Endometrial microvascular endothelial cells (primary cell): ENCODE measurements around the gene S100A14. TPM values are rescaled to one million over a fixed set of nuclear protein-coding genes. Genes with fewer than 3 reads are reported as not detected.

ENCODE experiments used
- in situ Hi-C: cut with HindIII; loops from 2 replicates; pipeline ENCODE4 v1.10.0; 2017; ENCODE audit warnings: low sequenced_read_pairs, low pct_unique_long_range_greater_than_20kb; ENCODE audit errors: inconsistent ontology term
- total RNA-seq: library from RNA; depleted of rRNA; stranded (reverse); fragments of >200 nt; gene quantifications from one replicate; pipeline ENCODE4 v1.2.3, GENCODE V29; 2015; ENCODE audit errors: inconsistent ontology term

Gene S100A14
- total RNA-seq, 1 donor from 2014 or later, result not detected

GRCh38 chr1:153624965-153625611, 9.0 kb upstream of the S100A14 start:
- in situ Hi-C loops, result no loop called here

- in situ Hi-C loops, result no loop called here
These were observed 7.0 kb upstream of the S100A14 start for GRCh38 chr1:153623101-153623500.

GRCh38 chr1:153619171-153619570, 3.0 kb upstream of the S100A14 start:
- in situ Hi-C loops, result no loop called here

GRCh38 chr1:153617663-153618062, 1.5 kb upstream of the S100A14 start:
- in situ Hi-C loops, result no loop called here

- in situ Hi-C loops, result no loop called here
These were observed 789 bp upstream of the S100A14 start for GRCh38 chr1:153616917-153617311.

- in situ Hi-C loops, result no loop called here
These were observed 719 bp downstream of the S100A14 start for GRCh38 chr1:153615406-153615805.

- in situ Hi-C loops, result no loop called here
These were observed 1.2 kb downstream of the S100A14 start for GRCh38 chr1:153614906-153615305.

- in situ Hi-C loops, result no loop called here
These were observed 1.8 kb downstream of the S100A14 start for GRCh38 chr1:153614189-153614900.

- in situ Hi-C loops, result no loop called here
These were observed 2.7 kb downstream of the S100A14 start for GRCh38 chr1:153613406-153613805.

- in situ Hi-C loops, result no loop called here
These were observed 3.3 kb downstream of the S100A14 start, which contains the start of gene S100A16 for GRCh38 chr1:153612755-153613331. Gene S100A16 (minus strand): TSS chr1:153613137. CDS start chr1:153608151, 4,986 bp downstream.

GRCh38 chr1:153612111-153612754, 3.9 kb downstream of the S100A14 start:
- in situ Hi-C loops, result no loop called here

GRCh38 chr1:153611356-153611755, 4.8 kb downstream of the S100A14 start:
- in situ Hi-C loops, result no loop called here

GRCh38 chr1:153610811-153611301, 5.3 kb downstream of the S100A14 start:
- in situ Hi-C loops, result no loop called here

- in situ Hi-C loops, result no loop called here
These were observed 5.8 kb downstream of the S100A14 start for GRCh38 chr1:153610334-153610733.

GRCh38 chr1:153609585-153609907, 6.6 kb downstream of the S100A14 start:
- in situ Hi-C loops, result no loop called here

- in situ Hi-C loops, result no loop called here
These were observed 7.2 kb downstream of the S100A14 start for GRCh38 chr1:153608742-153609584.

GRCh38 chr1:153608089-153608682, 7.9 kb downstream of the S100A14 start:
- in situ Hi-C loops, result no loop called here

GRCh38 chr1:153607381-153607780, 8.7 kb downstream of the S100A14 start:
- in situ Hi-C loops, result no loop called here
